Activated CD8-positive, alpha-beta memory T cell treated with anti-CD3 and anti-CD28 coated beads for 4 hours (primary cell): Measurements from ENCODE around the gene F3.
"Not testable (repeated sequence)": the region's sequence is repeated elsewhere in the genome, so short reads cannot be mapped to it uniquely, and the experiment has no call there.

Experiments used
- DNase-seq, 2 donors: peaks; one replicate each; pipeline ENCODE4 v3.0.0-alpha.2; 2020; ENCODE audit warnings: low read depth in 2 of 2

F3 gene

DNA sequence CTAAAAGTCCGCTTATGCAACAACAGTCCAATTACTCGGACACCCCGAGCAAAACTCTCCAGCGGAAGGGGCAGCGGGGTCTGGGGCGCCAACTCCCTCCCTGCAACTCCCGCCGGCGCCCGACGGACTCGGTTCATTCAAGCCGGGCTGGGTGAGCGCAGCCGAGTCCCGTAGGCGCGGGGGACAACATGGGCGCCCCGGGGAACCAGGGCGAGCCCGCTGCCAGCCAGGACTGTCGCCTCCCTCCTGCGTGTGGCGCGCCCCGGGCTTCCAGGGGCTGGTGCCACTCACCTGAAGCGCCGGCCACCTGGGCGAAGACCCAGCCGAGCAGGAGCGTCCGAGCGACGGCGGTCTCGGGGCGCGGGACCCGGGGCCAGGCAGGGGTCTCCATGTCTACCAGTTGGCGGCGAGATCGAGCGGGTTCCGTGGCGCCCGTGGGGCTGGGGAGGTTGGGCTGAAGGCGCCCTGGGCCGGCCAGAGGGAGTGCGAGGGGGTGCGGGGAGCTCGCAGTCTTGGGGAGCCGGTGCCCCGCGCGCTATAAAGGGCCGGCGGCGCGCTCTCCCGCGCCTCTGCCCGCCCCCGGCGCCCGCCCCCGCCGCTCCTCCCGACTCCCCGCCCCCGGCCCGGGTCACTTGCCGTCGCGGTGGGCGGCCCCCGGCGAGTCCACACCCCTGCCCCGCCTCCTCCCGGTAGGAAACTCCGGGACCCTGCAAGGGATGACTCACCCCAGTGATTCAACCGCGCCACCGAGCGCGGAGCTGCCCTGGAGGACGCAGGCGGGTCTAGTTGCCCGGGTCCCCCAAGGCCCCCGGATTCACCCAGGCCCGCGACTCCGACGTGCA, at the start of gene F3:
Gene F3, minus strand, starts transcription at position 514 of the 842 bp plus-strand sequence. Its CDS starts 123 bp downstream, at position 391.
- peak; percentile 58 to 64 for DNase-seq

DNA sequence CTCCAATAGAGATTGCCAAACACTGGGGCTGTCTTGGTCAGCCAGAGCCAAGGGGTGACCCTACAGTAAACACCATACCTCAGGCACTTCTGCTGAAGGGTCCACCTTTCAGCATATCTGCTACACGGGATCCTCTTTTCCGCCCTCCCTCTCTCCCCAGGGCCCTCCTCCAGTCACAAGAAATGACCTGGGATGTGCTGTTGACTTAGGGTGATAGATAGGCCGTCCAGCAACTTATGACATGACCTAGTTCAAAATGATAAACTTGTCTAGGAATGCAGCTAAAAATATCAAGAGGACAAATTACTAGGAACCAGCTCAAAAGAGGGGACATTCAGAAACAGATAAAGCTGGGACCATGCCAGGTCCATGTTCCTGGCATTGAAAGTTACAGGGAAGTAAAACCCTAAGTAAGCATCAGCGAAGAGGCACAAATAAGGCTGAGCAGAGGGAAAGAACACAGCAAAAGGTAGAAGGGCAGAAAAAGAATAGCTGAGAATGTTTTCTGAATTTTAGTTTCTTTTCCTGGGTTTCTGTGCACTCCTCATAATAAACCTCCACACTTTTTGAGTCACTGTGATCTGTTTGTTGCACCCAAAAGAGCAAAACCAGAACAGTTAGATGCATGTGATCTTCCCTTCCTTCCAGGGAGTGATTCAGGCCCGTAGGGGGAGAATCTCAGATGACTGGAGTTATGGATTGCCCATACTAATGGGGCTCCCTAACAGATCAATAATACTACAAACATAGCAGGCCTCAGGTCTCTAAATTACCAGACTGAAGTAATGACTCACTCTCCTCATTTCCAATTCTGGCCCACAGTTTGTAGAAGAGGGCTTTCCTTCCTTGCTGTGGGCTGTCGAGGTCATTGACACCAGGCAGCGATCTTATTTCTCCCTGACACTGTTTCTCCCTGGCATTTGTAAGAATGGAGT, 48.9 kb upstream of the F3 start:
- DNase-seq = no peak

DNA sequence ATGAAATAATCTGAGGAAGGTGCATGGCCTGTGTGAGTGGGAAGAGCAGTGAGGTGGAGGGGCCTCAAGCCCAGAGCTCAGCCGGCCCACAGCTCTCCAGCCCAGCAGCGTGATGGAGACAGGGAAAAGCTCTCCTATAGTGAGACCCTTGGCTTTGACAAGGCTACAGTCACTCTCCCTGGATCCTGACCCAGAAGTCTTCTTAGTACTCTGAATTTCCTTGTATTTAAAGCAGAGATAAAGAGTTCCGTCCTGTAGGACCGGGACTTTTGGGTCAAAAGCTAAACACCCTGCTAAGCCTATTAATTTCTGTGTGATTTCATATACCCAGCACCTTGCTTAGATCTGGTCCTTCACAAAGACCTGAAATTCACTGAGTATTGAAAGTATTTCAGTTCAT, 48.2 kb upstream of the F3 start:
- no peak for DNase-seq

DNA sequence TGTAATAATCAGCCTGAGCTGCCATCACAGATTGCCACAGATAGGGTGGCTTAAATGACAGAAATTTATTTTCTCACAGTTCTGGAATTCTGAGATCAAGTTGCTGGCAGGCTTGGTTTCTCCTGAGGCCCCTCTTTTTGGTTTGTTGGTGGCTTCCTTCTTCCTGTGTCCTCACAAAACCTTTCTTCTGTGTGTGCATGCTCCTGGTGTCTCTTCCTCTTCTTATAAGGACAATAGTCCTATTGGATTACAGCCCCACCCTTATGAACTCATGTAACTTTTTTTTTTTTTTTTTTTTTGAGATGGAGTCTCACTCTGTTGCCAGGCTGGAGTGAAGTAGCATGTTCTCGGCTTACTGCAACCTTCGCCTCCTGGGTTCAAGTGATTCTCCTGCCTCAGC, 41.0 kb upstream of the F3 start:
- no peak for DNase-seq

DNA sequence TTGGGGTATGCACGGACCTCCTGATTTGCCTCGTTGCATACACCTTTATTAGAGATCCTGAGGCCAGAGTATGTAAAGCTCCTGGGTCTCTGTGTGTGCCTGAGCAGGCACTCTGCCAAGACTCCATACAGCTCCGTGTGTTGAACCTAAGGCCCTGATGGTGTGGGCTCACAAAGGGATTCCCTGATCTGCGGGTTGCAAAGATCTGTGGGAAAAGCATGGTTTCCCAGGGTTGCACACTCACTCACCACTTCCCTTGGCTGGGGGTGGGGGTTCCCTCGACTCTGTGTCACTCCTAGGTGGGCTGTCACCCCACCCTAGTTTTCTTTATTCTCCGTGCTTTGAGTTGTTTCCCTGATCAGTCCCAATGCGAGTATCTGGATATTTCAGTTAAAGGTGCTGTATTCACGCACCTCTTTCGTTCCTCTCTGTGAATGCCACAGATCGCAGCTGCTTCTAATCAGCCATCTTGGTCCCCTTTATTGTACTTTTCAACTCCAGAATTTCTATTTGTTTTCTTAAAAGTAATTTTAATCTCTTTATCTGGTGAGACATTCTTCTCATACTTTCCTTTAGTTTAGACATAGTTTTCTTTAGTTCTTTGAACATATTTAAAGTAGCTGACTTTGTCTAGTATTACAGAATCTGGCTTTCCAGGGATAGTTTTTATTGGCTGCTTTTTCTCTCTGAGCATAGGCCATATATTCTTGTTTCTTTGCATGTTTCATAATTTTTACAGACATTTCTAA, 39.0 kb upstream of the F3 start:
- no peak for DNase-seq

DNA sequence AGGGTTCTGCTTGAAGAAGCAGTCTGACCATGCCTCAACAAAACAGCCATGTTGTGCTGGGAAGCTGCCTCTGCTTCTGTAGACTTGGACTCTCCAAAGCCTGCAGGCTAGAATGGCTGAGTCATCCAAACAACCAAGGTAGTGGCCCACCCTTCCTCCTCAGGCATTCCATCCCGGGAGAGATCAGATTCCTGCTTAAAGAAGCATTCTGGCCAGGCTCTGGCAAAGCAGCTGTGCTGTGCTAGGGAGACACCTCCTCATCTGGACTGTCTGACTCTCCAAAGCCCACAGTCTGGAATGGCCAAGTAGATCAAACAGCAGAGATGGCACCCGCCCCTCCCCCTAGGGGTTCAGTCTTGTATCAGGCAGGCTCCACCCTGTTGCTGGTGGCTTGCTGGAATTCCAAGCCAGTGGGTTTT, 38.3 kb upstream of the F3 start:
- no peak for DNase-seq

DNA sequence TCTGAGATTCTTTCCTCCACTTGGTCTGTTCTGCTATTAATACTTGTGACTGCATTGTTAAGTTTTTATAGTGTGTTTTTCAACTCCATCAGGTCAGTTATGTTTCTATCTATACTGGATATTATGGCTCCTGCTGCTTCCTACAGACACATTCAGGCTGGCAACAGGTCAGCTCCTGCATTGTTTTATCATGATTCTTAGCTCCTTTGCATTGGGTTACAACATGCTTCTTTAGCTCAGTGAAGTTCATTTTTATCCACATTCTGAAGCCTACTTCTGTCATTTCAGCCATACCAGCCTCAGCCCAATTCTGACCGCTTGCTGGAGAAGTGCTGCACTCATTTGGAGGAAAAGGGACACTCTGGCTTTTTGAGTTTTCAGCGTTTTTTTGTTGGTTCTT, 37.3 kb upstream of the F3 start:
- no peak for DNase-seq

DNA sequence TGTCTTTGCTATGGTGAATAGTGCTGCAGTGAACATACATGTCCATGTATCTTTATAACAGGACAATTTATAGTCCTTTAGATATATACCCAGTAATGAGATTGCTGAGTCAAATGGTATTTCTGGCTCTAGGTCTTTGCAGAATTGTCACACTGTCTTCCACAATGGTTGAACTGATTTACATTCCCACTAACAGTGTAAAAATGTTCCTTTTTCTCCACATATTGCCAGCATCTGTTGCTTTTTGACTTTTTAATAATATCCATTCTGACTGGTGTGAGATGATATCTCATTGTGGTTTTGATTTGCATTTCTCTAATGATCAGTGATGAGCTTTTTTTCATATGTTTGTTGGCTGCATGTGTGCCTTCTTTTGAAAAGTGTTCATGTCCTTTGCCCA, 32.4 kb upstream of the F3 start:
- DNase-seq = not testable (repeated sequence)

DNA sequence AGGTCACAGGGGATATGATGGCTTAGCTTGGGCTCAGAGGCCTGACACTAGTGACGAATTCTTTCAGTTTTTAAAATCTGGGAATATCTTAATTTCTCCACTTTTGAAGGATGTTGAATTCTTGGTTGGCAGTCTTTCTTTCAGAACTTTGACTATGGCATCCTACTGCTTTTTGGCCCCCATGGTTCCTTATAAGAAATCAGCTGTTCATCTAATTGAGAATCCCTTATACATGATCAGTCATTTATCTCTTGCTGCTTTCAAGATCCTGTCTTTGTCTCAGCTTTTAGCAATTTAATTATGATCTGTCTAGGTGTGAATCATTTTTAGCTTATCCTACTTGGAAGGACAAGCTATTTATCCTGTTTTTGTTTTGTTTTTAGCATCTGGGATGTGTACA, 31.2 kb upstream of the F3 start:
- DNase-seq = no peak

DNA sequence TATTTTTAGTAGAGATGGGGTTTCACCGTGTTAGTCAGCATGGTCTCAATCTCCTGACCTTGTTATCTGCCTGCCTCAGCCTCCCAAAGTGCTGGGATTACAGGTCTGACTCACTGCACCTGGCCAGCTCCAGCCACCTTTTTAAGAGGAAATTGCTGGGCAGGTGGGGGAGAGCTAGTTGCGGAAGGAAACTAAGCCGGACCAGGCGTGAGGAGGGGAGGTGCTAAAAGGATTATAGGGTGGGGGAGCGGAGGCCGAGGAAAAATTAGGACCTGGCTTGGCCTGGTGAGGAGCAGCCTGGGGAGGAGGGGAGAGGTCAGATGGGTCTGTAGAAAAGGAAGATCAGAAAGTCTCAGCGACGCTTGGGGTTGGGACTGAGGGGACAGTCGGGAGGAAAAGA, 29.4 kb upstream of the F3 start:
- not testable (repeated sequence) for DNase-seq

DNA sequence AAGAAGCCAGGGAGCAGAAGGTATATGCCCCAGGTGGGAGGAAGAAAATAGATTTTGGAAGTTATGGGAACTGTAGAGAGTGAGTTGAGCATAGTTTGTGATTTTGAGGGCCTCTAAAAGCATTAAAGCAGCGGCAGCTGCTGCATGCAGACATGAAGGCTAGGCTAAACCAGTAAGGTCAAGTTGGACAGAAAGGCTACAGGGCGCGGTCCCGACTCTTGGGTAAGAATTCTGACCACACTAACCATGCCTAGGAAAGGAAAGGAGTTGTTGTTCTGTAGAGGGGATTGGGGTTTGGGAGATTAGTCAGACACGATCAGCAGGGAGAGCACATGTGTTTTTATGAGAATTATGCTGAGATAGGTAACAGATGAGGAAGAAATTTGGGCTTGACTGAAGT, 27.2 kb upstream of the F3 start:
- DNase-seq = not testable (repeated sequence)

DNA sequence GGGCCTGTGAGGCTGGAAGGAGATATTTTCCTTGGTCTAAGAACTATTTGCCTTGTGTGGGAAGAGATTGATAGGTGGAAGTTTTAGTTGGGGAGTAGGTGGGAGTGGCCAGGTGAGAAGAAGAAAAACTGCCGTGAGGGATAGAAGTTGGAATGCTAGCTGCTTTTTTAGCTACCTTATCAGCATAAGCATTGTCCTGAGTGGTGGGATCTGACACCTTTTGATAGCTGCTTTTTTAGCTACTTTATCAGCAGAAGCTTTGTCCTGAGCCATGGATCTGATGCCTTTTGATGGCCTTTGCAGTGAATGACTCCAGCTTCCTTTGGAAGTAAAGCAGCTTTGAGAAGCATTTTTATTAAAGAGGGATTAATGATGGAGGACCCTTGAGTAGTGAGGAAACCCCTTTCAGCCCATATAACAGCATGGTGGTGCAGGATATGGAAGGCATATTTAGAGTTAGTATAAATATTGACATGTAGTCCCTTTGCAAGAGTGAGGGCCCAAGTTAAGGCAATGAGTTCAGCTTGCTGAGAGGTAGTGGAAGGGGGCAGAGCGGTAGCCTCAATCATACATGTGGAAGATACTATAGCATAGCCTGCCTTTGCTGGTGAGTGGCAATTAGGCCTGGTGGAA, 26.5 kb upstream of the F3 start:
- DNase-seq = not testable (repeated sequence)

DNA sequence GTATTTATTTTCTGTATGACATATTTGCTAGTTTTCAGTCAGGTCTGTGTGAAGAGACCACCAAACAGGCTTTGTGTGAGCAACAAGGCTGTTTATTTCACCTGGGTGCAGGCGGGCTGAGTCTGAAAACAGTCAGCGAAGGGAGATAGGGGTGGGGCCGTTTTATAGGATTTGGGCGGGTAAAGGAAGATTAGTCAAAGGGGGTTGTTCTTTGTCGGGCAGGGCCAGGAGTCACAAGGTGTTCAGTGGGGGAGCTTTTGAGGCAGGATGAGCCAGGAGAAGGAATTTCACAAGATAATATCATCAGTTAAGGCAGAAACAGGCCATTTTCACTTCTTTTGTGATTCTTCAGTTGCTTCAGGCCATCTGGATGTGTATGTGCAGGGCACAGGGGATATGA, 24.9 kb upstream of the F3 start:
- not testable (repeated sequence) for DNase-seq

DNA sequence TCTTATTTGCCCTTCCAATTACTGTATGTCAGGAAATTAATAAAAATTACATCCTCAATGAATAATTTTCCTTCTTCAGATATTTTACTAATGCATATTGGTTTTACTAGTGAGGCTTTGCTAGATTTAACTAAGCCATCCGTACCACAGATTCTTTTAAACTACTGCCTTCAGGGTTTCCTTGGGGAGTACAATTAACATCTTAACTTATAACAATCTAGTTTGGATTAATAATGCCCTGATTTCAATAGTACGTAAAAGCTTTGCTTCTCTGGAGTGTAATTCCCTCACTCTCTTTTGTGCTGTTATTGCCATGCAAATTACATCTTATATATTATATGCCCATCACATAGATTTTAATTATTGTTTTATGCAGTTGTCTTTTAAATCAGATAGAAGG, 24.3 kb upstream of the F3 start:
- DNase-seq = no peak

DNA sequence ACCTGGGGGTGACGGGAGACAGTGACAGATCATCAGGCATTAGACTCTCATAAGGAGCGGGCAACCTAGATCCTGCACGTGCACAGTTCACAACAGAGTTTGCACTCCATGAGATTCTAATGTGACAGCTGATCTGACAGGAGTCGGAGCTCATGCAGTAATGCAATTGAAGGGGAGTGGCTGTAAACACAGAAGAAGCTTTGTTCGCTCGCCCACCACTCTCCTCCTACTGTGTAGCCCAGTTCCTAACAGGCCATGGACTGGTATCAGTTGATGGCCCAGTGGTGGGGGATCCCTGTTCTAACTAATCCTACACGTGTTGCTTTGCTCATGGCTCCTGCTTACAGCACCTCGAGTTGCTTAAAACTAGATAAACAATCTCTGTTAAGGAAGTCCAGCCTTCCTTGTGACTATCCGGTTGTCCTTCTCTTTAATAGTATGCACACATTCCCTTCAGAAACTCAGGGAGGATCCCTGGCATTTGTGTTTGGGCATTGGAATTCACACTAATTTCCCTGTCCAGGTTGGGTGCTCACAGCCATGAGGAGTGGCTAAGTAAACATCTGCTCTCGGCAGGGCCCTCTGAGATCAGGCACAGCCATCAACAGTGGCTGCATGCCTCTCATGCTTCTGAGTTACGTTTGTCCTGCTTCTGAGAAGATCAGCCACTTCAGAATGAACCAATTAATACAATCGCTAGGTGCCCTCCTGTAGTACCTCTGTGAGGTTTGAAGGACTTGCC, 21.1 kb upstream of the F3 start:
- no peak for DNase-seq

DNA sequence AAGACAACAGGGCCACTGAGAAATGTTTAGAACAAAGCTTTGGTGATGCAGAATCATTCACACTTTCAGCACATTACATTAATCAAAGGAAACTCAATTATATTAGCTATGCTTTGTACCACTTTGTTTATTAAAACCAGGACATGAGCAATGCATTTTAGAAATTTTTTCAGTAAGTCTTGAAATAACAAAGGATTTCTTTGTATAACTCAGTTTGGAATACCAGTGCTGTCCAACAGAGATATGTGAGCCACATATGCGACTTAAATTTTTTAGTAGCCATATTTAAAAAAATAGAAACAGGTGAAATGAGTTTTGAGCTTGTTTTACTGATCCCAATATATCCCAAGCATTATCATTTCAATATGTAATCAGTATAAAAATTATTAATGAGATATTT, 18.8 kb upstream of the F3 start:
- no peak for DNase-seq

DNA sequence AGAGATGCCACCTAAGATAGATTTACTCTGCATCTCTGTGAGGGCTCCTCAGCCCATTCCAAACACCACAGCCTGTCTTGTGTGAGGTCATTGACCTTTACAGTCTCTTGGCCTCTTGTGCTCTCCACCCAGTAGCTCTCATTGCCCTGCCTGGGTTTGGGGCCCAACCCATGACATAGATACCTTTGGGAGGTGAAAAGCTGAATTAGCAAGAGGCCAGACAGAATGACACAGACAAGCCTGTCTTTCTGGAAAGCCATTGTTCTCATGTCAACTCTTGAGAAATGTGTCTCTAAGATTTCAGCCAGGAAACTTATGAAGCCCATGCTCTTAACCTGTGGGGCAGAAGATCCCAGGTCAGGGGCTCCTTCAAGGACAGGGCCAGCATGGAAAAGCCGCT, 18.4 kb upstream of the F3 start:
- no peak for DNase-seq

DNA sequence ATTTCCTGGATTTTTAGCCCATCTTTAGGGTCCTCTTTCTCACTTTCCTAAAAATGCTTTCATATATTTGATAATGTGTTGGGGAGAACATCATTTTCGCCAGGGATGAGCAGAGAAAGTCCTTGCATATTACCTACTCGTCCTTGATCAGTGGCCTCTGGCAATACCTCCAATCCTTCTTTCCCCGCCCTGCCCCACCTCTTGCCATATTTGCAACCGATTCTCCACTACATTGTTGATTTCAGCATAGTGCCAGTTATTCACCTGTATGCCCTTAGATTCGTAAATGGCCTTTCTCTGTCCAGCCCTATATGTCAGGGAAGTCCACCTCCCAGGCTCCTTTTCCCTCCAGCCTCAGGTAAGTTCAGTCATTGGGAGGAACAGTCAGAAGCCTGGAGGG, 13.5 kb upstream of the F3 start:
- no peak for DNase-seq

DNA sequence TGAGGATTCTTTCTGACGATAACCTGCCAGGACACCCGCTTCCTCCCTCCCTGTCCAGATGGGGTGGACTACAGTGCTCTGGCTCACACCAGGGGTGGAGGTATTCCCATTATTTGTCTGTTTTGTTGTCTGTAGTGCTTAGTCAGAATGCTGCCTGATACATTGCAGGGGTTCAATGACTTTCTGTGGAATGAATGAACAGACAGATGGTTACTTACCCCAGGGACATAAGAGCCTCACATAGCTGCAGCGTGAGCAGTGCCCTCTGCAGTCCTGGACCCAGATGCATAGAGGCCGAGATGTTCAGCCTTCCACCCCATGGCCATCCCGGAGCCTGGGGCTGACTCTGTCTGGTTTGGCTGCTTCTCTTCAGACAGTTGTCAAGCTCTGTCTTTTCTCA, 13.0 kb upstream of the F3 start:
- DNase-seq = no peak

DNA sequence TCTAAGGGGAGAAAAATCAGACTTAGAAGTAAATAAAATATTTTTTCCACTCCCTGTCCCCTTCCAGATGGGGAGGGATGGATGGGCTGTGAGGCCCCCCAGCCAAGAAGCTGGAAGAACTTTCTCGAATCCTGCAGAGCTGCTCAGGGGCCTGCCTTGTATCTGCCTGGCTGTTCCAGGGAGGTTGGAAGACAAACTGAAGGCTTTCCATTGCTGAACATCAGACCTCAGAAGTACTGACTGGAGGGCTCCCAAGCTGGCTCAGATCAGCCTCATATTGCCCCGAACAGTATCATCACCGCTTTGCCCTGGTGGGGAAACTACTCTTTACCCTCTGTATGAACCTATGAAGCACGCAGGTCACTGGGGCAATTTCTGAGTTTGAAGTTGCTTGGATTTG, 12.4 kb upstream of the F3 start:
- DNase-seq = no peak

DNA sequence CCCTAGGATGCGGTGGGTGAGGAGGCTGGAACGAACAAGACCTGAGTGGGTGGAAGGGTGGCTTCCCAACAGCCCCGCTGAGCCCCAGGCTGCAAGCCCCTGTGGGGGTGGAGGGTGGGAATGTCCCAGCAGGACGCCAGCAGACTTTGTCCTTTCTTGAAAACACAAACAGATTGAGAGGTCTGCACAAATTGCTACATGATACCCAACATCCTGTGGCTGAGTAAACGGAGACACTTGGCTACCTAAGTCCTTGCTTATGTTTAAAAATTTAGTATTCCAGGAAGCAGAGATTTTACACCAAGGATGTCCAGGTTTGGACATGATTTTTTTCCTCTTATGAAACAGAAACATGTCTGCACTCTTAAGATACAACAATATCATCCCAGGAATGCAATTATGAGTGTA, 11.8 kb upstream of the F3 start:
- no peak for DNase-seq
